Activated CD8-positive, alpha-beta memory T cell treated with anti-CD3 and anti-CD28 coated beads for 1 hour (primary cell): ENCODE measurements around the gene DGCR8.
"Not testable (repeated sequence)": the region's sequence is repeated elsewhere in the genome, so short reads cannot be mapped to it uniquely, and the experiment has no call there.

ENCODE experiments used
- DNase-seq, 2 donors: peaks; one replicate each; pipeline ENCODE4 v3.0.0-alpha.2; 2020; ENCODE audit warnings: low read depth in 1 of 2; ENCODE audit errors: extremely low read depth in 1 of 2

DGCR8 gene

GRCh38 chr22:20065896-20066616 is 14.0 kb upstream of the DGCR8 start:
- no peak for DNase-seq

- DNase-seq: no peak
Measured at GRCh38 chr22:20066617-20067383, 13.2 kb upstream of the DGCR8 start.

- DNase-seq: not testable (repeated sequence)
Measured at GRCh38 chr22:20067384-20067682, 12.7 kb upstream of the DGCR8 start.

- no peak for DNase-seq
Measured at GRCh38 chr22:20068640-20069039, 11.4 kb upstream of the DGCR8 start.

- DNase-seq: no peak
Measured at GRCh38 chr22:20069331-20070042, 10.6 kb upstream of the DGCR8 start.

- no peak for DNase-seq
Measured at GRCh38 chr22:20071524-20071972, 8.5 kb upstream of the DGCR8 start.

GRCh38 chr22:20076627-20077172 is 3.3 kb upstream of the DGCR8 start:
- DNase-seq: no peak

- peak in 1 of 2 donors; percentile 60 for DNase-seq
Measured at GRCh38 chr22:20080445-20080775, 369 bp downstream of the DGCR8 start.

- no peak for DNase-seq
Measured at GRCh38 chr22:20080776-20081654, 974 bp downstream of the DGCR8 start.

- no peak for DNase-seq
Measured at GRCh38 chr22:20083157-20083890, 3.3 kb downstream of the DGCR8 start.

- no peak for DNase-seq
Measured at GRCh38 chr22:20083891-20084546, 4.0 kb downstream of the DGCR8 start.

GRCh38 chr22:20084547-20085413 is 4.7 kb downstream of the DGCR8 start:
- no peak for DNase-seq

GRCh38 chr22:20085651-20086050 is 5.6 kb downstream of the DGCR8 start:
- DNase-seq: no peak

GRCh38 chr22:20086101-20086599 is 6.1 kb downstream of the DGCR8 start:
- DNase-seq: no peak

GRCh38 chr22:20086763-20087162 is 6.7 kb downstream of the DGCR8 start:
- DNase-seq: no peak

- no peak for DNase-seq
Measured at GRCh38 chr22:20087319-20088262, 7.5 kb downstream of the DGCR8 start.

GRCh38 chr22:20088263-20088648 is 8.2 kb downstream of the DGCR8 start:
- no peak for DNase-seq
